ENCODE data around the gene TRIM62. TPM values are rescaled to one million over a fixed set of nuclear protein-coding genes. Genes with fewer than 3 reads are reported as not detected.

TRIM62 gene
- total RNA-seq = 1 to 10 TPM; 1.1 to 2.4 (median 1.7) TPM
- long read RNA-seq = 0 reads

DNA sequence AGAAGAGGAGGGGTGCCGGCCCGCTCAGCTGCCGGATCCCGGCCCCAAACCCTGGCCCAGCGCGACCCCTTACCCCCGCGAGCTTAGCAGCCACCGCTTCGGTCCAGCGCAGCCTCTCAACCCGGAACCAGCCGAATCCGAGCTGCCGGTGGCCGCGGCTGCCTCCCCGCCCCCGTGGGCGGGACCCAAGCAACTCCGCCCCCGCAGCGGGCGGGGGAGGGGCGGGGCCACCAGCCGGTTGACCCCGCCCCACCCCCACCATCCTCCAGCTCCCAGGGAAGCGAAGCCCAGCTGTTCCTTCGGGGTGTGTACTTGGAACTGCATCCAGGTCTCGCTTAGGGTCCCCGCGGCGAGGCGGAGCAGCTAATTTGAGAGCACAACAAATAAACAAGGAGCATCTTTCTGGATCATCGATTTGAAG, at the start of gene TRIM62:
Gene TRIM62 (minus strand): TSS at position 123 of the 421 bp plus-strand sequence. CDS start 611 bp downstream, outside the sequence.
- intact Hi-C loops (cut with DNase I) = no loop called here
- under 1% methylated on average over 14 of the region's 35 CpGs for WGBS (ENCODE audit: insufficient coverage, low coverage, low lambda C conversion rate, missing lambda C conversion rate)
- Histone ChIP-seq H3K9me3 (no peaks in the 10 kb centered on the region), H3K4me3 (peak within 1 kb of the TSS; percentile 75 to 85 (median 76)), H3K4me1 (peaks cover 0 to 5% (median 2%) of the 10 kb centered on the region in 4 donors), H3K36me3 (no peaks in the 10 kb centered on the region), H3K27ac (no peak within 1 kb of the TSS), H3K27me3 (no peaks in the 10 kb centered on the region)
- ATAC-seq = peak; percentile 92 to 97 (median 94)
- TF ChIP-seq POLR2A (IDR thresholded peaks at IDR 0.05) = peak; percentile 62
- TF ChIP-seq, protein P1, sequence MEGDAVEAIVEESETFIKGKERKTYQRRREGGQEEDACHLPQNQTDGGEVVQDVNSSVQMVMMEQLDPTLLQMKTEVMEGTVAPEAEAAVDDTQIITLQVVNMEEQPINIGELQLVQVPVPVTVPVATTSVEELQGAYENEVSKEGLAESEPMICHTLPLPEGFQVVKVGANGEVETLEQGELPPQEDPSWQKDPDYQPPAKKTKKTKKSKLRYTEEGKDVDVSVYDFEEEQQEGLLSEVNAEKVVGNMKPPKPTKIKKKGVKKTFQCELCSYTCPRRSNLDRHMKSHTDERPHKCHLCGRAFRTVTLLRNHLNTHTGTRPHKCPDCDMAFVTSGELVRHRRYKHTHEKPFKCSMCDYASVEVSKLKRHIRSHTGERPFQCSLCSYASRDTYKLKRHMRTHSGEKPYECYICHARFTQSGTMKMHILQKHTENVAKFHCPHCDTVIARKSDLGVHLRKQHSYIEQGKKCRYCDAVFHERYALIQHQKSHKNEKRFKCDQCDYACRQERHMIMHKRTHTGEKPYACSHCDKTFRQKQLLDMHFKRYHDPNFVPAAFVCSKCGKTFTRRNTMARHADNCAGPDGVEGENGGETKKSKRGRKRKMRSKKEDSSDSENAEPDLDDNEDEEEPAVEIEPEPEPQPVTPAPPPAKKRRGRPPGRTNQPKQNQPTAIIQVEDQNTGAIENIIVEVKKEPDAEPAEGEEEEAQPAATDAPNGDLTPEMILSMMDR (IDR thresholded peaks at IDR 0.05) = no peak
- DNase-seq = peak; percentile 86 to 89 (median 87)

DNA sequence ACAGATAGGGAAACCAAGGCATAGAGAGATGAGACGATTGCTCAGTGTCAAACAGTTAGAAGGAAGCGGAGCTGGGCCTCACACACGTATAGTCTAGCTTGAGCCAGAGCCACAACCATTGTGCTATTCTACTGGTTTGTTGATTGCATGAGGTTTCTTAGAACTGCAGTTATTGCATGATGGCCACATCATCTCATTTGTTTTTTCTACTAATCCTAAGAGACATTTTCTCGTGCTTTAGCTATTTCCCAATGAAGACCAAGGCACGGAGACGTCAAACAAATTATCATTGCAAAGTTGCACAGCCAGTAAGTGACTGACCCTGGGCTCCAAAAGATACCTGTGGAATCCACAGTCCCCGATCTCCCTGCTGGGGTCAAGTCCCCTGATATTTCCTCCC, 49.3 kb upstream of the TRIM62 start:
- TF ChIP-seq, protein P1 (IDR thresholded peaks at IDR 0.05) = no peak
- TF ChIP-seq POLR2A (IDR thresholded peaks at IDR 0.05) = no peak
- no peaks in the 10 kb centered on the region for H3K4me1 ChIP-seq
- ATAC-seq = no peak
- WGBS (ENCODE audit: insufficient coverage, low coverage, low lambda C conversion rate, missing lambda C conversion rate) = 81% methylated on average over 7 of the region's 7 CpGs
- no peak overlapping the region for H3K27ac ChIP-seq
- intact Hi-C loops (cut with DNase I) = no loop called here
- H3K27me3 ChIP-seq = no peaks in the 10 kb centered on the region
- H3K36me3 ChIP-seq = no peaks in the 10 kb centered on the region
- no peaks in the 10 kb centered on the region for H3K9me3 ChIP-seq
- H3K4me3 ChIP-seq = no peak overlapping the region
- no peak for DNase-seq

DNA sequence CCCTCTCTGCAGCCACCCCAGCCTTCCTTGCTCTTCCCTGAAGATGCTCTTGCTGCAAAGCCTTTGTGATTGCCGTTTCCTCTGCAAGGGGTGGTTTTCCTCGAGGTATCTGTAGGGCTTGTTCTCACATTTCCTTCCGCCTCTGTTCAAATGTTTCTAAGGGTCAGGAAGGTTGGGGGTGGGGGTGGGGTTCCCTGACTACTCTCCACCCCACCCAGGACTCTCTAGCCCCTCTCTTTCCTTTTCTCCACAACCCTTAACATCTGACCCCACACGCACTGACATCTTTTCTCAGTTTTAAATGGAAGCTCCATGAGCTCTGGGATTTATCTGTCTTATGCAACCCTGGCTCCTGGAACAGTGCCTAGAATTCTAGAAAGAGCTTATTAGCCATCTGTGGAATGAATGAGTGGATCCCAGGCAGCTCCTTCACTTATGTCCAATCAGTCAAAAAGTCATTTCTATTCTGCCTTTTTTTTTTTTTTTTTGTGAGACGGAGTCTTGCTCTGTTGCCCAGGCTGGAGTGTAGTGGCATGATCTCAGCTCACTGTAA, 47.2 kb upstream of the TRIM62 start:
- peak; percentile 70 to 84 (median 77) for ATAC-seq
- DNase-seq = peak in 1 of 3 donors; percentile 58
- no peaks in the 10 kb centered on the region for H3K9me3 ChIP-seq
- no peak overlapping the region for H3K27ac ChIP-seq
- TF ChIP-seq, protein P1 (IDR thresholded peaks at IDR 0.05) = no peak
- no peak for TF ChIP-seq POLR2A (IDR thresholded peaks at IDR 0.05)
- no peaks in the 10 kb centered on the region for H3K36me3 ChIP-seq
- no peaks in the 10 kb centered on the region for H3K4me1 ChIP-seq
- 33% methylated on average over 4 of the region's 5 CpGs for WGBS (ENCODE audit: insufficient coverage, low coverage, low lambda C conversion rate, missing lambda C conversion rate)
- no peak overlapping the region for H3K4me3 ChIP-seq
- intact Hi-C loops (cut with DNase I) = no loop called here
- H3K27me3 ChIP-seq = no peaks in the 10 kb centered on the region

DNA sequence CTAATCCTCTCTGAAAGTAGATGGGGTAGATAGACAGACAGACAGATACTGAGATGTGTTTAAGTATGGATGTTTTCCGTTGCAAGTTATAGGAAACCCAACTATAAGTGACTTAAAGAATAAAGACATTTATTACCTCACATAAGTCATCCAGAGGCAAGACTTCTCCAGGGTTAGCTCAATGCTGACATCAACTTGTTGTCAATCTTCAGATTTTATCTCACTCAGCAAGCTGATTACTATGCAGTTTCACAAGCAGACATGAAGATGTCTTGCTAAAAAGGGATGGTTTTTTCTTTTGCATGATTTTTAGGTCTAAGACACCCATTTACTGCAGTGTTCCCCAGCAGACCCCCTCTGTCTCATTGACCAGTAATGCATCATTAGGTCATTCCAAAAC, 43.7 kb upstream of the TRIM62 start:
- Histone ChIP-seq H3K36me3 (no peaks in the 10 kb centered on the region), H3K4me1 (no peaks in the 10 kb centered on the region), H3K27ac (no peak overlapping the region), H3K4me3 (no peak overlapping the region), H3K27me3 (no peaks in the 10 kb centered on the region), H3K9me3 (no peaks in the 10 kb centered on the region)
- 70% methylated on average over 1 of the region's 1 CpG for WGBS (ENCODE audit: insufficient coverage, low coverage, low lambda C conversion rate, missing lambda C conversion rate)
- TF ChIP-seq, protein P1 (IDR thresholded peaks at IDR 0.05) = no peak
- no peak for TF ChIP-seq POLR2A (IDR thresholded peaks at IDR 0.05)
- intact Hi-C loops (cut with DNase I) = no loop called here
- ATAC-seq = no peak
- DNase-seq = no peak
